GM18498 (cell line): ENCODE data around the gene CSTA.

ENCODE experiments used
- ATAC-seq: cut with Tn5 transposase; IDR thresholded peaks from one replicate; pipeline ENCODE4 v1.9.1; 2021; ENCODE audit warnings: mild to moderate bottlenecking, moderate library complexity; ENCODE audit not compliant: unreplicated experiment

The CSTA gene

DNA sequence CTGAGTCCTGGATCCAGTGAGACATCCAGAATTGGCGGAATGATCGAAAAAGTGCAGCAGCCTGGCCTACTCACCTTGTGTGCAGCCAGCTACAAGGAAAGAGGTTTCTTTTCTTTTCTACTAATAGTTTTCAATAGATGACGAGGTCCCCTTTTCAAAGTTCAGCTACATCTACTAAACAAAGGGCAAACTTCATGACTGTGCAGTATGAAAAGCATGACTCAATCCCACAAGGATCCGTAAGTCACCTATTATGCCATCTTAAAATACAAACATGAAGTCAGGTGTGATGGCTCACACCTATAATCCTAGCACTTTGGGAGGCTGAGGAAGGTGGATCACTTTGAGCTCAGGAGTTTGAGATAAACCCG is 41.3 kb downstream of the CSTA start:
- ATAC-seq, result no peak

DNA sequence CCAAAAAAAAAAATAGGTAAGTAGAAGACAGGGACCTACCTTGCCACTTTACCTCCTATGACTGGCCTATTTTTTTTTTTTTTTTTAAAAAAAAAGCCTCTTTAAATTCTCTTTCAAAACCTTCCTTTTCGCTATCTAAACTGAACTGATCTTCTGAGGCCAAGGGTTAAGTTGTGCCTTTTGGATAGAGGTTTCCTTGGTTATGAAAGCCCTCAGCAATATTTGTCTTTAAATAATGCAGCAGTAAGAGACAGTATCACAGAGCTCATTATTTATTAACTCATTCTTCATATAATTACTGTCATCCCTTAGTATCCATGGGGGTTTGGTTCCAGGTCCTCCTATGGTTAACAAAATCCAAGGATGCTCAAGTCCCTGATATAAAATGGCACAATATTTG is 49.0 kb downstream of the CSTA start:
- ATAC-seq, result no peak

DNA sequence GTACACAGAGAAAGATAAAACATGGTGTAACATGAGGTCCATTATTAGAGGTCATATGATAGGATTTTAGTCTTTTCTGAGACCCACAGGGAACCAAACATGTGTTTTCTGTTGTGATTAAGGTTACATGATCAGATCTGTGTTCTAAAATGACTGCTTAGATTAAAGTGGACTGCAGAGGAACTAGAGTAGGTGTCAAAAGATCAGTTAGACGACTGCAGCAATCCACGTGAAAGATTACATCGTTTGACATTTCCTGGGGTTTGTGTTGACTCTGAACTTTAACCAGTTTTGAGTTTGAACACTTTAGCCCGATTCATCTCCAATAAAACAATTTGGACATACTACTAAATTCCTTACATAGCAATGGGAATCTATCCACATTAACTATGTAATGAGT is 52.9 kb downstream of the CSTA start:
- no peak for ATAC-seq

DNA sequence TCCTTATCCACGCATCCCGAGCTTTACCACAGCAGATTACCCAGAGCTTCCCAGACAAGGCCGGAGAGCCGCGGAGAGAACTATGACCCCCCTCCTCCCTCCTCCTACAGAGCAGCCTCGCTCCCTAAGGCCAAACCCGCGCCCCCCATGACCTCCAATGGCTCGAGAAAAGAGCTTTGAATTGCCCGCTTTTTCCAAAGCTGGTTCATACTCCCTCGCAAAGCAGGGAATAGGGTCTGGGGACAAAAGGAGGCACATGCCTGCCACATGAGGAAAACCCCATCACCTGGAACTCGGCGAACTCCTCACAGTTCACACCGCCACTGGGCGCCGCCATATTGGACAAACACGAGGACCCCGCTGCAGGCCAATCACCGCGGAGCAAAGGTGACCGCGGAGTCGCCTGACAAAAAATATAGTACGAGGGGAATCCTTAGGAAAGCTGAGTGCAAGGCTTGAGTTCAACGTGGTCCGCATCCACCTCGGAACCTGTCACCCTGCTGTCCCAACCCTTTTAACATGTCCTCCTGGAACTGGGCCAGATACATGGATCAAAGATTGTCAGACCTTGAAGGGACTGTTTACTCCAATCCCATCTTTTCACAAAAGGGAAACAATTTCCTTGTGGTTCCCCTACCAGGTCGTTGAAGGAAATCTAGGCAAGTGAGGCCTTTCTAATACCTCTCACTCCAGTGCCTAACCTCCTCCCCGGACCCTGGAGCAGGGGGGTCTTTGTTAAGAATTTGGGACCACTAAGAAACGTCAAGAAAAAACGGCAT is 58.0 kb downstream of the CSTA start, which contains the start of gene MIX23:
MIX23 (minus strand) TSS at position 344 of the 779 bp plus-strand sequence; CDS start at position 337, 7 bp downstream.
- peak; percentile 40 for ATAC-seq

GRCh38 chr3:122383771-122384697 is 59.0 kb downstream of the CSTA start, which contains the start of gene FAM162A:
FAM162A (plus strand) TSS chr3:122384182; CDS start chr3:122384266, 84 bp downstream.
- peak; percentile 95 for ATAC-seq

- no peak for ATAC-seq
Measured at GRCh38 chr3:122387709-122388108, 62.7 kb downstream of the CSTA start.

DNA sequence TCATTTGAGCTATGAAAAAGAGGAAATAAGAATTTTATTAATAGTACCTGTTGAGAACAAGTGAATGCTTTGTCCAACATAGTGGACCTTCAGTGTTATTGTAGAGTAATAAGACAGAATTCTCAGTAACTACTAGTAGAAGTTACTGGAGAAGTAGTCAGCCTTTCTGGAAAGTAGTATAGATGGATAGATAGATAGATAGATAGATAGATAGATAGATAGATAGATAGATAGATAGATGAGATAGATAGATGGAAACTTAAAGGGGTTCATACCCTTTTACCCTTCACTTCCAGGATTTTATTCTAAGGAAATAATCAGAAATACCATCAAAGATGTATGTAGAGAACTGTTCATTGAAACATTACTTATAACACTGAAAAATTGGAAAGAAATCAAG is 64.1 kb downstream of the CSTA start:
- ATAC-seq, result no peak

DNA sequence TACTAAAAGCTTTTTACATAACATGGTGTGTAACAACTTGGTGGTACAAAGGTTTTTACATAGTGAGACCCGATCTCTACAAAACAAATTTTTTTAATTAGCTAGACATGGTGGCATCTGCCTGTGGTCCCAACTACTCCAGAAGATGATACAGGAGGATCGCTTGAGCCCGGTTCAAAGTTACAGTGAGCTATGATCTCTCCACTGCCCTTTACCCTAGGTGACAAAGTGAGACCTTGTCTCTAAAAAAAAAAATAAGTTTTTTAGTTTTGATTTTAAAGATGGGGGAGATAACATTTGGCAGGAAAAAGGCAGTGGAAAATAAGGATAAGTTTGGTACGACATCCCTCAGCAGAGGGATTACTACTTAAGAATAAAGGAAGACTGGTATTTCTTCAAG is 64.8 kb downstream of the CSTA start:
- ATAC-seq, result no peak

GRCh38 chr3:122390665-122391064 is 65.6 kb downstream of the CSTA start:
- ATAC-seq, result no peak
